ENCODE results near the gene CREB3.

- TF ChIP-seq POLR2A (IDR thresholded peaks at IDR 0.05; ENCODE audit: low read length) (no peak), GATA1 (IDR thresholded peaks at IDR 0.05; ENCODE audit: low read depth, low read length) (no peak)
Observed at GRCh38 chr9:35727676-35728040, 4.8 kb upstream of the CREB3 start.
